Astrocyte of the cerebellum (primary cell): ENCODE measurements around the gene EGLN3.

ENCODE experiments used
- DNase-seq: peaks from one replicate; pipeline ENCODE4 v3.0.0-alpha.2; 2011; ENCODE audit warnings: low read depth
- H3K4me3 ChIP-seq: 2 replicates; pipeline ENCODE4 v1.5.1; 2011; ENCODE audit warnings: mild to moderate bottlenecking, low read depth, low read length, moderate library complexity
- CTCF ChIP-seq: IDR thresholded peaks from 2 replicates; pipeline ENCODE4 v1.5.1; 2012; ENCODE audit warnings: low read length, low read depth, moderate library complexity, mild to moderate bottlenecking; ENCODE audit errors: missing control alignments
- in situ Hi-C: cut with HindIII; loops from 2 replicates; pipeline ENCODE4 v1.10.0; 2017; ENCODE audit warnings: low sequenced_read_pairs

Gene EGLN3

GRCh38 chr14:33891700-33892099 is 59.2 kb downstream of the EGLN3 start:
- DNase-seq = no peak
- H3K4me3 ChIP-seq = no peak overlapping the region
- TF ChIP-seq CTCF = no peak
- in situ Hi-C loops = no loop called here

GRCh38 chr14:33884916-33885315 is 66.0 kb downstream of the EGLN3 start:
- DNase-seq = no peak
- in situ Hi-C loops = no loop called here
- TF ChIP-seq CTCF = no peak
- H3K4me3 ChIP-seq = no peak overlapping the region

GRCh38 chr14:33880330-33880729 is 70.5 kb downstream of the EGLN3 start:
- no peak for TF ChIP-seq CTCF
- no peak for DNase-seq
- no peak overlapping the region for H3K4me3 ChIP-seq
- in situ Hi-C loops = no loop called here

- TF ChIP-seq CTCF = no peak
- in situ Hi-C loops = no loop called here
- no peak overlapping the region for H3K4me3 ChIP-seq
- no peak for DNase-seq
These were observed 71.1 kb downstream of the EGLN3 start for GRCh38 chr14:33879684-33880286.

- in situ Hi-C loops = no loop called here
- TF ChIP-seq CTCF = no peak
- DNase-seq = no peak
- no peak overlapping the region for H3K4me3 ChIP-seq
These were observed 74.6 kb downstream of the EGLN3 start for GRCh38 chr14:33876274-33876673.
